ENCODE results near the gene BROX.
A peak's percentile ranks its signal among the peaks of the same experiment; 100 is the strongest.
"Not testable (repeated sequence)": the region's sequence is repeated elsewhere in the genome, so short reads cannot be mapped to it uniquely, and the experiment has no call there.

The BROX gene

GRCh38 chr1:222712253-222713090, at the start of gene BROX, which contains the start of gene AIDA:
BROX (plus strand) TSS chr1:222712564; CDS start chr1:222715700, 3,136 bp downstream.
AIDA (minus strand) TSS chr1:222712491; CDS start chr1:222712317, 174 bp downstream.
- peak; percentile 95 for DNase-seq (ENCODE audit: low spot score)

- no peak for DNase-seq (ENCODE audit: low spot score)
Measured at GRCh38 chr1:222663431-222663934, 48.9 kb upstream of the BROX start.

GRCh38 chr1:222665964-222666363, 46.4 kb upstream of the BROX start:
- DNase-seq (ENCODE audit: low spot score): no peak

GRCh38 chr1:222668184-222668583, 44.2 kb upstream of the BROX start:
- DNase-seq (ENCODE audit: low spot score): not testable (repeated sequence)

GRCh38 chr1:222669107-222669506, 43.3 kb upstream of the BROX start:
- not testable (repeated sequence) for DNase-seq (ENCODE audit: low spot score)

- no peak for DNase-seq (ENCODE audit: low spot score)
Measured at GRCh38 chr1:222670110-222670509, 42.3 kb upstream of the BROX start.

GRCh38 chr1:222680080-222680479, 32.3 kb upstream of the BROX start:
- no peak for DNase-seq (ENCODE audit: low spot score)

- no peak for DNase-seq (ENCODE audit: low spot score)
Measured at GRCh38 chr1:222691016-222691415, 21.3 kb upstream of the BROX start.

- no peak for DNase-seq (ENCODE audit: low spot score)
Measured at GRCh38 chr1:222694927-222695326, 17.4 kb upstream of the BROX start.

GRCh38 chr1:222696741-222697140, 15.6 kb upstream of the BROX start:
- no peak for DNase-seq (ENCODE audit: low spot score)

GRCh38 chr1:222697203-222697602, 15.2 kb upstream of the BROX start:
- peak; percentile 5 for DNase-seq (ENCODE audit: low spot score)

- DNase-seq (ENCODE audit: low spot score): no peak
Measured at GRCh38 chr1:222697826-222698225, 14.5 kb upstream of the BROX start.

GRCh38 chr1:222702210-222702609, 10.2 kb upstream of the BROX start:
- DNase-seq (ENCODE audit: low spot score): no peak

GRCh38 chr1:222704260-222704659, 8.1 kb upstream of the BROX start:
- no peak for DNase-seq (ENCODE audit: low spot score)

GRCh38 chr1:222706815-222707214, 5.5 kb upstream of the BROX start:
- no peak for DNase-seq (ENCODE audit: low spot score)

- DNase-seq (ENCODE audit: low spot score): no peak
Measured at GRCh38 chr1:222709700-222710153, 2.6 kb upstream of the BROX start.

GRCh38 chr1:222711319-222712252, 778 bp upstream of the BROX start:
- DNase-seq (ENCODE audit: low spot score): peak; percentile 71

GRCh38 chr1:222713091-222713961, 962 bp downstream of the BROX start:
- DNase-seq (ENCODE audit: low spot score): peak; percentile 94

GRCh38 chr1:222716393-222716792, 4.0 kb downstream of the BROX start:
- DNase-seq (ENCODE audit: low spot score): no peak

GRCh38 chr1:222728746-222729145, 16.4 kb downstream of the BROX start:
- DNase-seq (ENCODE audit: low spot score): no peak

GRCh38 chr1:222730866-222731265, 18.5 kb downstream of the BROX start:
- no peak for DNase-seq (ENCODE audit: low spot score)
